A673 (cell line): ENCODE data around the gene GRID1.

Source experiments
- EZH2 ChIP-seq: fragments of 200-600 bp; sonication (generic); IDR thresholded peaks from 2 replicates; pipeline ENCODE4 v1.6.1; 2017; ENCODE audit warnings: borderline replicate concordance, low read depth, mild to moderate bottlenecking, mixed read lengths, antibody characterized with exemption, low read length; ENCODE audit not compliant: poor library complexity, severe bottlenecking
- TF ChIP-seq, protein P1 (sequence below): fragments of 300-800, 200-600 bp; sonication (generic); conservative IDR thresholded peaks from 2 replicates; pipeline ENCODE4 v1.5.1; 2017; ENCODE audit warnings: low read depth, mild to moderate bottlenecking, antibody characterized with exemption, low read length, moderate library complexity, mixed read lengths

DNA sequence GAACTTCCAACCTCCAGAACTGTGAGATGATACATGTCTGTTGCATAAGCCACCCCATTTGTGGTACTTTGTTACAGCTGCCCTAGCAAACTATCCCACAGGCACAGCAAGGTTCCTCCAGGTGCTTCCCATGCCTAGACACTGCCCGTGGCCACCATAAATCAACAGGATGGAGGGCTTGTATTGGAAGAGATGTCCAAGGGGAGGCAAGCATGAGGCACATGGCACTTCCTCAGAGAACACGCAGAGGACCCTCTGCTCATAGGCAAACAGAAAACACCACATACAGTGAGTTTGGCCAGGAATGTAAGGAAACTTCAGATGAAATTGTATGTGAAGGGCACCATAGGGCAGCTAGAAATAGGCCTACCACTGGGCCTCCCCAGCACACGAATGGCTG, 291.1 kb downstream of the GRID1 start:
- TF ChIP-seq, protein P1, sequence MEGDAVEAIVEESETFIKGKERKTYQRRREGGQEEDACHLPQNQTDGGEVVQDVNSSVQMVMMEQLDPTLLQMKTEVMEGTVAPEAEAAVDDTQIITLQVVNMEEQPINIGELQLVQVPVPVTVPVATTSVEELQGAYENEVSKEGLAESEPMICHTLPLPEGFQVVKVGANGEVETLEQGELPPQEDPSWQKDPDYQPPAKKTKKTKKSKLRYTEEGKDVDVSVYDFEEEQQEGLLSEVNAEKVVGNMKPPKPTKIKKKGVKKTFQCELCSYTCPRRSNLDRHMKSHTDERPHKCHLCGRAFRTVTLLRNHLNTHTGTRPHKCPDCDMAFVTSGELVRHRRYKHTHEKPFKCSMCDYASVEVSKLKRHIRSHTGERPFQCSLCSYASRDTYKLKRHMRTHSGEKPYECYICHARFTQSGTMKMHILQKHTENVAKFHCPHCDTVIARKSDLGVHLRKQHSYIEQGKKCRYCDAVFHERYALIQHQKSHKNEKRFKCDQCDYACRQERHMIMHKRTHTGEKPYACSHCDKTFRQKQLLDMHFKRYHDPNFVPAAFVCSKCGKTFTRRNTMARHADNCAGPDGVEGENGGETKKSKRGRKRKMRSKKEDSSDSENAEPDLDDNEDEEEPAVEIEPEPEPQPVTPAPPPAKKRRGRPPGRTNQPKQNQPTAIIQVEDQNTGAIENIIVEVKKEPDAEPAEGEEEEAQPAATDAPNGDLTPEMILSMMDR, result no peak
- TF ChIP-seq EZH2, result no peak
